ENCODE measurements around the gene SLC10A1. TPM values are rescaled to one million over a fixed set of nuclear protein-coding genes. Genes with fewer than 3 reads are reported as not detected.

The SLC10A1 gene
- total RNA-seq, 4 donors from 2014 or later, result not detected

- TF ChIP-seq CTCF (IDR thresholded peaks at IDR 0.05) (no peak), POLR2A (IDR thresholded peaks at IDR 0.05) (no peak)
- H3K4me3 ChIP-seq, result no peak overlapping the region
- no peak overlapping the region for H3K27ac ChIP-seq
- no peak for DNase-seq
- peaks cover 0 to 11% of the 10 kb centered on the region in 2 donors for H3K4me1 ChIP-seq
- no peaks in the 10 kb centered on the region for H3K27me3 ChIP-seq
- intact Hi-C loops (cut with DNase I; ENCODE audit: low total_unique reads), result no loop called here
- peaks cover 0 to 2% of the 10 kb centered on the region in 2 donors for H3K36me3 ChIP-seq
- no peaks in the 10 kb centered on the region for H3K9me3 ChIP-seq
These were observed 23.3 kb downstream of the SLC10A1 start for GRCh38 chr14:69773571-69774276.

GRCh38 chr14:69772082-69773017 is 24.7 kb downstream of the SLC10A1 start:
- no peak for DNase-seq
- Histone ChIP-seq H3K4me1 (peaks cover 4 to 11% of the 10 kb centered on the region in 2 donors), H3K27ac (no peak overlapping the region), H3K27me3 (no peaks in the 10 kb centered on the region), H3K9me3 (no peaks in the 10 kb centered on the region), H3K4me3 (no peak overlapping the region), H3K36me3 (peaks cover 0 to 2% of the 10 kb centered on the region in 2 donors)
- intact Hi-C loops (cut with DNase I; ENCODE audit: low total_unique reads), result no loop called here
- no peak for TF ChIP-seq POLR2A (IDR thresholded peaks at IDR 0.05)
- no peak for TF ChIP-seq CTCF (IDR thresholded peaks at IDR 0.05)

- peaks cover 8 to 11% of the 10 kb centered on the region in 2 donors for H3K4me1 ChIP-seq
- intact Hi-C loops (cut with DNase I; ENCODE audit: low total_unique reads), result no loop called here
- no peaks in the 10 kb centered on the region for H3K27me3 ChIP-seq
- TF ChIP-seq CTCF (IDR thresholded peaks at IDR 0.05) (no peak), POLR2A (IDR thresholded peaks at IDR 0.05) (no peak)
- H3K27ac ChIP-seq, result no peak overlapping the region
- H3K4me3 ChIP-seq, result no peak overlapping the region
- H3K9me3 ChIP-seq, result no peaks in the 10 kb centered on the region
- DNase-seq, result no peak
- H3K36me3 ChIP-seq, result peaks cover 0 to 2% of the 10 kb centered on the region in 2 donors
These were observed 25.9 kb downstream of the SLC10A1 start for GRCh38 chr14:69771136-69771535.

GRCh38 chr14:69770559-69770958 is 26.5 kb downstream of the SLC10A1 start:
- H3K4me1 ChIP-seq, result peaks cover 6 to 12% of the 10 kb centered on the region in 2 donors
- no peak overlapping the region for H3K4me3 ChIP-seq
- no peak for TF ChIP-seq POLR2A (IDR thresholded peaks at IDR 0.05)
- no peak for TF ChIP-seq CTCF (IDR thresholded peaks at IDR 0.05)
- DNase-seq, result no peak
- H3K9me3 ChIP-seq, result no peaks in the 10 kb centered on the region
- intact Hi-C loops (cut with DNase I; ENCODE audit: low total_unique reads), result no loop called here
- peaks cover 0 to 2% of the 10 kb centered on the region in 2 donors for H3K36me3 ChIP-seq
- no peaks in the 10 kb centered on the region for H3K27me3 ChIP-seq
- no peak overlapping the region for H3K27ac ChIP-seq

- intact Hi-C loops (cut with DNase I; ENCODE audit: low total_unique reads), result no loop called here
- Histone ChIP-seq H3K9me3 (no peaks in the 10 kb centered on the region), H3K36me3 (peaks cover 0 to 2% of the 10 kb centered on the region in 2 donors), H3K27ac (no peak overlapping the region), H3K4me3 (no peak overlapping the region), H3K4me1 (peaks cover 5 to 12% of the 10 kb centered on the region in 2 donors), H3K27me3 (no peaks in the 10 kb centered on the region)
- TF ChIP-seq POLR2A (IDR thresholded peaks at IDR 0.05) (no peak), CTCF (IDR thresholded peaks at IDR 0.05) (no peak)
- DNase-seq, result no peak
These were observed 27.4 kb downstream of the SLC10A1 start for GRCh38 chr14:69769623-69770022.
